GM21515 (cell line): ENCODE measurements around the gene RGL1.
A peak's percentile ranks its signal among the peaks of the same experiment; 100 is the strongest.

Experiments
- ATAC-seq: cut with Tn5 transposase; IDR thresholded peaks from one replicate; pipeline ENCODE4 v1.9.1; 2021; ENCODE audit not compliant: unreplicated experiment

Gene RGL1

DNA sequence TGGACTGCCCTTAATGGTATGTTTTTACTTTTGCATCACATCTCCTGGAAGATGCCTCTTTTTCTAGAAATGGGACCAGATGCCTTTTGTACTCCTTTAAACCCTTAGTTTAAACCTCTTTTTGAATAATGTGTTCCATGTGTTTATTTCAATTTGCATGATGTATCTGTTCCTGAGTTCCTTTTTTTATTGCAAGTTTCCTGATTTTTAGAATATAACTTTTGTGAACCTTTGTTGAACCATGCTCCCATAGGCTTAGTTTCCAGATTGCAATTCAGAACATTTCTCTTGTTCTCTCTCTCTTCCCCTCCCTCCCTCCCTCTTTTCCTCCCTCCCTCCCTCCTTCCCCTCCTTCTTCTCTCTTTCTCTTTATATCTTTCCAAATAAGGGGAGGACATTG, 81.9 kb downstream of the RGL1 start:
- ATAC-seq = no peak

DNA sequence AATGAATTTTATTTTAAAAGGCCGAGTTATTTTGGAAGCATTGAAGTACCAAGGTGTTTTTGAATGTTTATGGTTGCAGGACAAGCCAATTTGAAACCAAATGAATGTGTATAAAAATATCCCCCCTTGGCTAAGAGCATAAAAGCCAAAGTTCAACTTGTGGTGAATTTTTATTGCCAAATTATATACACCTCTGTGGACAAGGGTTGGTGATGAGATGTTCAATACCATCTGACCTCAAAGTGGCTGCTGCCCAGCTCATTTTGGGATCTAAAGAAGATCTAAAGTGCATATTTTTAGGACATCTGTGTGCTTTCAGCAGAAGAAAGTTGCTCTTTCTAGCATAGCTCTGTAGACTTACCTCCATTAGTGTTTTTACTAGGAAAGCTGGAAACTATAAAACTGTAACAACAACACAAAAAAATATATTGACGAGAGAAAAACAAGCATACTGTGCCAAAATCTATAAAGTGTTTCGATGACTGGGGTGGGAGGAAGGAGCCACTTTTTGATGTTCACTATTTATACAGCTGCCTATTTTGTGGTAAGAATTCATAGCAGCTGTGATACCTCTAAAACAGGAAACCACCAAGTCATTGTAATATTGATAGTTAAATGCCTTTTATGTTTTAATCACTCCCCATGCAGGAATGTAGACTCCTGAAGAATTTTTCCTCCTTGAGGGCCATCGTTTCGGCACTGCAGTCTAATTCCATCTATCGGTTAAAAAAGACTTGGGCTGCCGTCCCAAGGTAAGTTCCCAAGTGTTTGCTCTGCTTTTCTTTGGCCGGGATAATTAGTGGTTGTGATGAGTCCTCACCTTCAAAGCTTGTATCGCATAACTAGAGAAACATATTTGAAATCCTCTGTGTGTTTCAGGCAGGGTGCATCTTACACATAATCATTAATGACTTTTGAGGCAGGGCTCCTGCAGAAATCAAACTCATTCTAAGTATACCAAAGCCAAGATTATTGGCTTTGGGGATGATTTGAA, 83.2 kb downstream of the RGL1 start:
- ATAC-seq = no peak

DNA sequence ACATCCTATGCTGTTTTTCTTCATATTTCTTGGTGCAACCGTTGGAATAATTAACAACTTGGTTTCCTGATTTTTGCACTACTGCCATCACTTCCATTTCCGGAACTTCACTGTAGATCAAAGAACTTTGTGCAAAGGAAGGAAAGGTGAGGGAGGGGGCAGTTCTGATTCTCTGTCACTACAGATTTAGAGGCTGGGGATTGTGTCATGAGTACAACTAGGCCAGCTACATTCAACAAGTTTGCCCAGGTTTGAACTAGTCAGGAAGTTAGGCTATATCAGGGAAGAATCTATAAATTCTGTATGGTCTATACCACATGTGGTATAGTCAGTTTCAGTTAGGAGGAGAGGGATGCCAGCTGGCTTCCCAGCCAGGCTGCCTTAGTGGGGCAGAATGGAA, 84.2 kb downstream of the RGL1 start:
- no peak for ATAC-seq

DNA sequence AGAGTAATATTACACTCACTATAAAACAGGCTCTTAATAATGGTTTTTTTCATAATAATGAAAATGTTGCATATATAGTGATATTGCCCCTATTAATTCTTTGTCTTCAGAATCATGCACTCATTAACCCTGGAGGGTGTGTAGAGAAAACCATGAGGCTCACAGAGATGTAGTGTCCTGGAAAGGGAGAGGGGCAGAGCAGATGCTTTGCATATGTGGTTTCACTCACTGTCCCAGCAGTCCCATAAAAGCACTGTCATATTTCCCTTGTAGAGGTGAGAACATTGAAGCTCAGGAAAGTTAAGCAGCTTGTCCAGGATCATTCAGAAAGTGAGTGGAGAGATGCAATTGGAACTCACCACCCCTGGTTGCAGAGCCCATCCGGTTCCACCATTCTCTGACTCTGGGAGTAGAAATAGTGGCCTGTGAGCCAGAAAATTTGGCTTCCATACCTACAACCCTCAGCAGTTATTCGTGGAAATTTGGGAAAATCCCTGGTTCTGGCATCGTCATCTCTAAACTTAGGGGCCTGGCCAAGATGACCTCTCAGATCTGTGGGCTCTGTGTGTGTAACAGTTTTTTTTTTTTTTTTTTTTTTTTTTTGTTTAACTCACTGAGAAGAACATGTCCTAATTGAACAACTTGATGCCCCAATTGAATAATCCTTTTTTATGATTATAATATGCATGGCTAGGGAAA, 86.4 kb downstream of the RGL1 start:
- peak; percentile 69 for ATAC-seq

DNA sequence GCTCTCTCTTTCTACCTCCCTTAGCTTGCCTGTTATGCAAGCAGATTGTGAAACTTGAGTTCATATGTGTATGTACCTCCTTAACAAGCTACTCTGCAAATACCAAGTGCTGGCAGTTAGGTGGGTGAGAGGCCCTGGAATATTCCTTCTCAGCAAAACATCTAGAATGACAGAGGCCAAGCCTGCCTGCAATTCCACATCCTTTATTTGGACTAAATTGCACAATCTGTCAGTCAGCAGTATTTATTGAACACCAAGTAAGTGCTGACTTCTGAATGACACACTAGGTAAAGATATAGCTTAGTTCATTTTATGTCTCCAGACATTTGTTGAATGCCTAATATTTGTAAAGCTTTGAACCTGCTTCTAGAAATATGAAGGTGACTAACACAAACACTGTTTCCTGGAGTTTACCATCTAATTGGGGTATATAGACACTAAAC, 87.5 kb downstream of the RGL1 start:
- no peak for ATAC-seq

DNA sequence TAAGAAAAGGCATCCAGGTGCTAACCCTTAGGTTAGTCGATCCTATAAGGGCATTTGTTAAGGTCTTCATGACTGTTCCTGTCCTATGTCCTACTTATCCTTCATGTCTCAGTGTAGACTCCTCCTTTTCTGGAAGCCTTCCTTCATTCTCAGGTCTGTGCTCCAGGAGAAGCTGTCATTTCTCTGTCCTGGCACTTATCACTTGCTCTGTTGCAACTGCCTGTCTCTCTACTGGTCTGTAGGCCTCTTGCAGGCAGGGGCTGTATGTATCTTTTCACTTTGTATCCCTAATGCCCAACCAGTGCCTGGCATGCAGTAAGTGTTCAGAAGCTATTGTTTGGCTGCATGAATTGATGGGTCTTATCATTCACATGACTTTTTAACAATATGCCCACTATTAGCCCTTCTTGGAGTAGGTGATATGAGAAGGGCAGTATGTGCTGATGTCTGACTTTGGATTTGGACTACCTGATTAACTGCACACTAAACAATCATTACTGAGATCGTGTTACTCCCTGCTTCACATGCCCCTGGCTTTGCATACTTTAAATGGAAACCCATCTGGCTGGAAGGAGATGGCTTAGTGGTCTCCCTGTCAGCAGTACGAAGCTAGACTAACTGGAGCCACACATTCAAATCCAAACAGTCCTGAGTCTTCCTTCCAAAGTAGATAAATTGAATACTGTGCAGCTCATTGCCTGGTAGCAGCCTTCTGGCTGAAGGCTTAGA, 88.8 kb downstream of the RGL1 start:
- ATAC-seq = no peak

DNA sequence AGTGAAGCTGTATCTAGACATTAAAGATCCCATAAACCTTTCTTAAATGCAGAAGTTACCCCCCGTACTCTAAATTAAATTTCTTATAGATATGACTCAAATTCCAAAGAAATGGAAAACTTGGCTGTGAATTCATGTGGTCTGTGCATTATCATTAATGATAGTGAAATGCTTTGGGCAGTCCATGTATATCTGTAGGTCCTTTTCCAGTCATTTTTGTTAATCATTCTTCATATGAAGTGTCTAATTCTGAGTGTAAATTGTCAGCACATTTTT, 89.3 kb downstream of the RGL1 start:
- no peak for ATAC-seq

DNA sequence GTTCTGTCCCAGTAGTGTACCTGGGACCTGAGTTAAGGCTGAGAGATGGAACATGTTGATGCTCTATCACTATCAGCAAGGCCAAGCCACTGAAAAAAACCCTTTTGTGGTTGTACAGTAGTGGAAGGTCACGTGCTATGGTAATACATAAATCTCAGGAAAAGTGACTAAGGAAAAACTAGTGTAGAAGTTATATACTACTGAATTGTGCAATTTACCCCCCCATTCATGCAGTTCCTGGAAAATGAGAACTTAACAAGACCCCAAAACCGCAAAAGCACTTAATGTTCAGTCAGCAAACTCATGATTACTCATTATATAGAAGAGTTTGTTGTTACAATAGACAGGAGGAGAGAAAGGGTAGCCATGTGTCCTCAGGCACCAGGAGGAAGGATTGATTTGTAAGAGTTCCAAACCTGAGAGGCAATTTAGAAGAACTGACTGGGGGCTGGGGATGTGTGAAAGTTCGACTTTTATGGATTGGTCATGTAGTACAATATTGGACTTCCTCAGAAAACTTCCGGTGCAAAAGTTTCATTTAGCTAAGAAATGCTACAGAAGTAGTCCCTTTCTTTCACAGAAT, 91.6 kb downstream of the RGL1 start:
- ATAC-seq = no peak

DNA sequence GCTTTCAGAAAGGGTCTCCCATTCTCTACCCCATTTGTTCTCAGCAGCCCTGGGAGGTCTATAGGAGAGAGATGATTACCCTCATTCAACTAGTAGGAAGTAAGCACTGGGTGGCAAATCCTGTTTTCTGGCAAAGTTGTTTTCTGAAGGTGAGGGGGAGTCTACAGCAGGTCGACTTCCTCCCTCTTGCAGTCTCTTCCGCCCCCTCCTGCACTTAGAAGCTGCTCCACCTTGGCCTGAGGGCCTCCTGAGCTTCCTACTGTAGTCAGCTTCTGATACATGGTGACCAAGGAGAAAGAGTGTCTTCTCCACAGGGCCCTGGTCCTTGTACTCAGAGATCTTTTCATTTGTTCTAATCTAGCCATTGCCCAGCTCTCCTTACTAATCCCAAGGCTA, 93.1 kb downstream of the RGL1 start:
- ATAC-seq = peak; percentile 36

DNA sequence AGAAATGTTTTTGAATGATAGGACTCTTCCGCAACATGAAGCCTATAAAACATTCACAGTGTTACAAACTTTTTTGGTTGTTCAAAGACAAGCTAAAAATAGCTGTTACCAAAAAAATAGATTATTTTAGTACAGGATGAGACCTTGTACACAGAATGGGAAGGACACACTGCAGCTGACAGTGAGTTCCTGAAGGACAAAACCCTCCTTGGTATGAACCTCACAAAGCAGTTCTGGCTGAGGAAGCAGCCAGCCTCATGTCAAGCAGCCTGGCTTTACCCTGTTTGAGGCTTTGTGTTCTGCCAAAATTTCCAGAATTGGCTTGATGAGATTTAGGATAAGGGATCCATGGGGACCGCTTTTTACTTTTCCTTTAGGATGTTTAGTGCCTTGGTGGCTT, 93.7 kb downstream of the RGL1 start:
- ATAC-seq = no peak

DNA sequence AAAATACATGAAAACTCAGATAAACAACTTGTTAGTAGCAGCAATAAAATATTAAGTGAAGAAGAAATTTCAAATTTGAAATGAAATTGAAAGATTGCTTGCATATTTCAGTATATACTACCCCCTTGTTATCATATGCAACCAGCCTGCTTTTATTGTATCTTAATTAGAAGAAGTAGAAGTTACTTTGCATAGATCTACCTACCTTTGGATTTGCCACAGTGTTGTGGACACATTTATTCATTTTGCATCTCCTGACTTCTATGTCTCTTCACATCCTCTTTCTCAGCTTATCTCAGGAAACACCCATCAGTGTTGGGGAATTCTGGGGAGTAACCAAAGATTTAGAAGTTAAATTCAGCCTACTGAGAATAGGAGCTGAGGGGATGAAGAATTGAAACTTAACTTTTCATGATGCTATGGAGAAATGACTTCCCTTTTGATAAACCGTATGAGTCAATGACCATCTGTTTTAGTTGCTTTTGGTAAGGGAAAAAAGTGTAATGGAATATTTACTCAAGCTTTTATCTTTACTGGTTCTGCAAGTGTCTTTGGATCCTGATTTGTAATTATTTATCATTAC, 96.9 kb downstream of the RGL1 start:
- ATAC-seq = no peak

DNA sequence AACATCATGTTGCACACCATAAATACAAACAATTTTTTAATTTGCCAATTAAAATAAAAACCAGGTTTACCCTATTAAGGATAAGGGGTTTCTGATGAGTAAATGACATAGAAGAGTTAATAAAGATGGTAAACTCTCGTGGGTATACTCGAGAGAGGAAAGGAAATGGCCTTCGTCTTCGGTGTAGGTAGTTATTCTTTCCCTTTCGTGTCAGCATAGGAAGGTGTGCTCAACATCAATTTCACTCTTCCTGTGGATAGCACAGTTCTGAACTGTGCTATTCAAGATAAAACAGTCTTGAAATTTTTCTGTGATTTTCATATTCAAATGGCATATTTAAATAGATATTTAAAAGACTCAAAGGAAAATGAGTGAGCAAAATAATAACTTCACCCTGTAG, 98.2 kb downstream of the RGL1 start:
- ATAC-seq = no peak

DNA sequence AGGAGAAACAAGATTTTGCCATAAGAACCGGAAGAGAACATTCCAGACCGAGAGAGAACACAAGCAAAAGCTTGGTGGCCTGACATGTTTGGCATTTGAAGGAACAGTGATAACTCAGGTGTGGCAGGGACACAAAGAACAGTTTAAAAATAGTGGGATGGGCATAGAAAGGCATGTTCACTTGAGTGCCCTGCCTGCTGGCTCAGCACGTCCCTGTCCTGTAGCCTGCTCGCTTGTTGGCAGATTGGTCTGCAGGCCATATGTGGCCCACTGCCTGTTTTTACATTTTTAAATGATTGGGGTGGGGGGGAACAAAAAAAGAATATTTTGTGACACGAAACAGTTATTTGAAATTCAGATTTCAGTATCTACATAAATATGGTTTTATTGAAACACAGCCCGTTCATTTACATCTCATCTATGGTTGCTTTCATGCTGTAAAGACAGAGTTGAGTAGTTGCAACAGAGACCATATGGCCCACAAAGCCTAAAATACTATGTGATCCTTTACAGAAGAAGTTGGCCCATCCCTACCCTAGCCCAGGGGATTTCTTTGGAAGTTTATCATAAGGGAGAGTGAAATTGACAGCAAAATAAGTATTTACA, 100.7 kb downstream of the RGL1 start:
- ATAC-seq = no peak

DNA sequence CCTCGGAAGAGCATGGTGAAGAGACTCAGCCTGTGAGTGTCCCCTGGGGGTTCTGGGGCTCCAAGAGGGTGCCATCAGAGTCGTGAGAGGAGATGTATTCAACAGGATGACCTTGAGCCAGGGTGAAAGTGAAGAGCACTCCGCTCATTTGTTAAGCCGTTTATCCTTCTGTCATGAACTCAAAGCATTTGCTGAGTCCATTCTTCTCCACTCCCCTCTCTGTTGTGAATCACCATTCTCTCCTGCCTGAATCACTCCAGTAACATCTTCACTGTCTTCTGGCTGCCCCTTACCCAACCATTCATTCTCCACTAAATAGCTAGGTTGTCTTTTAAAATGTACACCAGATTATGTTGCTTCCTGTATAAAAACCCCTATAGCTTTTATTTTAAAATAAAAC, 102.2 kb downstream of the RGL1 start:
- ATAC-seq = no peak

DNA sequence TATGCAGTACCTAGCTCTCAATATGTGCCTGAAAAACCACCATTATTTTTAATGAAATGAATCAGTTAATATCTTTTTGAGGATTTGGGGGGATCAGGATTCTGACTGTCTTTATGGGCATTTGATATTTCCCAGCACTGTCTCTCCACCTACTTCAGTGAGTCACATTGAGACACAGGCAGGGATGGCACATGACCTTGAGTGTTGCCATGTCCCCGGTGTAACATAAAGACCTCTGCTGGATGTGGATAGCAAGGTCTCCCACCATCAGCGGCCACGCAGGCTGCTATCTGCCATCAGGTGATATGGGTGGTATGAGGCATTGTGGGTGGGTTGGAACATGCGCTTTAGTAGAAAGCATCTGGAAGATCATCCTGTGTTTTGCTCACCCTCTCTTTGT, 103.2 kb downstream of the RGL1 start:
- ATAC-seq = no peak

DNA sequence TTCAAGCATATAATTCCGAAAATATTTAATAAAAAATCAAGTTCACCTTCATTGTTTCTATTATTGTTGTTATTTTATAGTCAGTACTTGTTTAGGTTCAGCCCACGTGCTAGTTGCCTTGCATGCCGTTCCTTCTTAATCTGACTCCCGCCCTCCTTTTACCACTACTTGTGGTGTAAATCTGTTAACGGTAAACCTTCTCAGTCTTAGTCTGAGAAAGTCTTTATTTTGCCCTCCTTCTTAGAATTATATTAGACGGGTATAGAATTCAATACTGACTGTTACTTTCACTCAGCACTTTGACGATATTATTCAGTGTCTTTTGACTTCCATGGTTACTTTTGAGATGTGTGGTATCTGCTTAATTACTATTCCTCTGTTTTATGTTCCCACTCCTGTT, 104.8 kb downstream of the RGL1 start:
- no peak for ATAC-seq

DNA sequence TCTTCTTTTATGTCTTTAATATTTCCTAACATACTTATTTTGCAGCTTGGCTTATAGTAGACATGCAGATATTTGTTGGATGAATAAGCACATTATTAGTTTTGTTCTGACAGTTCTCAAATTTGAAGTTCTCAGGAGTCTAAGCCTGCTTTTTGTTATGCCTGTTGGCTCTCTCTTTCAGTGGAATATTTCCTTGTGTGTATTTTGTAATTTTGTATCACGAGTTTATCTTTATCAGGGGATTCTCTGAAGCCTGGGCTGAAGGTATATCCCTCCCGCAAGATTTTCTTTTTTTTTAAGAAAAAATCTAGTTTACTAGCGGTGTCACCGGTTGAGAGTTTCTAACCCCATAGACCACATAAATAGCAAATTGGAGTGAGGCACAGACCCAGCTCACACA, 105.9 kb downstream of the RGL1 start:
- peak; percentile 3 for ATAC-seq

DNA sequence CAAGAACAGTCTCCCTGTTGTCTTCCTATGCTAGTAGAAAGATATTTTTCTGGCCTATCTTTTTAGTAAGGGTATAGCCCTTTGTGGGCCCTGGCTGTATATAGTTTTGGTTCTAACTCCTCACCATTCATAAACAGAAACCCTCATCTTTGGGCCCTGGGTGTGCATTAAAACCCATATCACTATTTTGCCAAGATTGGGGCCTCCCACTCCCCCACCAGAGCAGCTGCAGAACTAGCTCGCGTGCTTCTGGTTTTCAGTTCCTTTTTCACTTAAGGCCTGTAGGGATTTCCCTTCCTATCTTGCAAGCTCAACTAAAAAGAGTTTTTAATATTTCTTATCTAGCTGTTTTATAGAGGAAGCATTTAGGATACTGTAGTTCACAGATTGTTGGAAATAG, 106.4 kb downstream of the RGL1 start:
- peak; percentile 78 for ATAC-seq

DNA sequence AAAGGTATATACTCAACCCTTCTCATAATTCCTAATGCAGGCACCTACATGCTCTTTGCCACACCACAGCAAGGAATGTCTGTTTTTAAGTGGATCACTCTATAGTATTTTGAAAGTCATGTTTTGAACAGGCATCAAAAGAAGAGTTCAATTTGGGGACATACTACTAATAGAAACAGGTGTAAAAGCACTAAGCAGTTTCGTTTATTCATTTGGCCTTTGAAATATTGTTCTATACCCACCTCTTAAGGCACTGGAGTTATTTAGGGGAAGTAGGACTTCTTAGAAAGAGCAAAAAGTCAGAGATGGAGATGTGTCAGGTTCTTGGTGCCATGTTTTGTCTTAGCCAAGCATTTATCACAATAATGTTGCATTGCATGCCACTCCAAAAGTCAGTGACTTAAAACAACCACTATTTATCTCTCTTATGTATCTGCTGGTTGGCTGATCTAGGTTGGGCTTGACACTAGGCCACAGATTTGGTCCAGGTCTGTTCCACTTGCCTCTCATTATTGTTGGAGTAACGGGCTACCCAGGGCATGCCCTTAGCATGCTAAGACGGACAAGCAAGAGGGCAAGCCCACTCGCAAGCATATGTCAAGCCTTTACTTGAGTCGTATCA, 107.5 kb downstream of the RGL1 start:
- peak; percentile 38 for ATAC-seq

DNA sequence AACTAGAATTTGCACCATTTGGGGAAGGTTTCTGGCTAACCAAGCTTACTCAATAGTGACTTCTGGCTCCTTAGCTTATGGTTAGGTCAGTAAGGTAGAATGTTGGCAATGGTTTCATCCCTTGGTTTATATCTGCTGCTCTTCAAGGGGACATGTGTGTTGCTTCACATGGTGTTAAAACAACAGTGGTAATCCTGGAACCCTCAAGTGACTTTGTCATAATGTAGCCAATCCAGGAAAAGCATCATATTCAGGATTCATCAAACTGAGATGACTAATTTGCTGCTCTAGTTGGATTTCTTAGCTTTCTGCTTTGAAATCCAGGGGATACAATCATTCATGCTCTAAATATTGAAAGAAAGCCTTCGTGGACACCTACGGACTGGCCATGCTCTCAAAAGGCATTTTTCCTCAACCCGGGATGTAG, 108.7 kb downstream of the RGL1 start:
- no peak for ATAC-seq
